ENCODE data around the gene ZBTB20. TPM values are rescaled to one million over a fixed set of nuclear protein-coding genes. Genes with fewer than 3 reads are reported as not detected.

The ZBTB20 gene
- total RNA-seq, 1 donor from 2014 or later: 28.5 TPM

- no peak for DNase-seq (ENCODE audit: extremely low read depth, low read depth, low spot score)
These were observed 267.7 kb downstream of the ZBTB20 start for GRCh38 chr3:114879059-114880031.

- no peak for DNase-seq (ENCODE audit: extremely low read depth, low read depth, low spot score)
These were observed 268.8 kb downstream of the ZBTB20 start for GRCh38 chr3:114878114-114878839.

- no peak for DNase-seq (ENCODE audit: extremely low read depth, low read depth, low spot score)
These were observed 269.5 kb downstream of the ZBTB20 start for GRCh38 chr3:114877378-114878113.

GRCh38 chr3:114874522-114874971 lies 272.5 kb downstream of the ZBTB20 start:
- no peak for DNase-seq (ENCODE audit: extremely low read depth, low read depth, low spot score)

- DNase-seq (ENCODE audit: extremely low read depth, low read depth, low spot score): no peak
These were observed 273.5 kb downstream of the ZBTB20 start for GRCh38 chr3:114873591-114873990.

GRCh38 chr3:114872588-114872987 lies 274.5 kb downstream of the ZBTB20 start:
- DNase-seq (ENCODE audit: extremely low read depth, low read depth, low spot score): no peak

- no peak for DNase-seq (ENCODE audit: extremely low read depth, low read depth, low spot score)
These were observed 275.0 kb downstream of the ZBTB20 start for GRCh38 chr3:114872050-114872449.

GRCh38 chr3:114867835-114868503 lies 279.1 kb downstream of the ZBTB20 start:
- no peak for DNase-seq (ENCODE audit: extremely low read depth, low read depth, low spot score)

- no peak for DNase-seq (ENCODE audit: extremely low read depth, low read depth, low spot score)
These were observed 279.7 kb downstream of the ZBTB20 start for GRCh38 chr3:114867359-114867758.

GRCh38 chr3:114866430-114866829 lies 280.7 kb downstream of the ZBTB20 start:
- DNase-seq (ENCODE audit: extremely low read depth, low read depth, low spot score): no peak

- no peak for DNase-seq (ENCODE audit: extremely low read depth, low read depth, low spot score)
These were observed 282.1 kb downstream of the ZBTB20 start for GRCh38 chr3:114864970-114865369.

- no peak for DNase-seq (ENCODE audit: extremely low read depth, low read depth, low spot score)
These were observed 283.2 kb downstream of the ZBTB20 start for GRCh38 chr3:114863848-114864247.

- no peak for DNase-seq (ENCODE audit: extremely low read depth, low read depth, low spot score)
These were observed 285.4 kb downstream of the ZBTB20 start for GRCh38 chr3:114861666-114862065.

- no peak for DNase-seq (ENCODE audit: extremely low read depth, low read depth, low spot score)
These were observed 286.6 kb downstream of the ZBTB20 start for GRCh38 chr3:114860531-114860930.

GRCh38 chr3:114858329-114858728 lies 288.8 kb downstream of the ZBTB20 start:
- no peak for DNase-seq (ENCODE audit: extremely low read depth, low read depth, low spot score)

GRCh38 chr3:114857299-114857701 lies 289.8 kb downstream of the ZBTB20 start:
- DNase-seq (ENCODE audit: extremely low read depth, low read depth, low spot score): no peak

- DNase-seq (ENCODE audit: extremely low read depth, low read depth, low spot score): no peak
These were observed 290.3 kb downstream of the ZBTB20 start for GRCh38 chr3:114856835-114857234.

- no peak for DNase-seq (ENCODE audit: extremely low read depth, low read depth, low spot score)
These were observed 291.2 kb downstream of the ZBTB20 start for GRCh38 chr3:114855839-114856238.

GRCh38 chr3:114852966-114853365 lies 294.1 kb downstream of the ZBTB20 start:
- DNase-seq (ENCODE audit: extremely low read depth, low read depth, low spot score): no peak

GRCh38 chr3:114850898-114851297 lies 296.2 kb downstream of the ZBTB20 start:
- DNase-seq (ENCODE audit: extremely low read depth, low read depth, low spot score): no peak

Data from glomerular endothelial cell (primary cell).